ENCODE measurements around the gene SMIM41.
A peak's percentile ranks its signal among the peaks of the same experiment; 100 is the strongest.

SMIM41 gene

GRCh38 chr12:52148464-52149181, 69.1 kb downstream of the SMIM41 start:
- no peak for DNase-seq

GRCh38 chr12:52149182-52149641, 69.7 kb downstream of the SMIM41 start:
- no peak for DNase-seq

GRCh38 chr12:52149651-52150241, 70.2 kb downstream of the SMIM41 start:
- DNase-seq: no peak

- DNase-seq: no peak
Measured at GRCh38 chr12:52151153-52151836, 71.8 kb downstream of the SMIM41 start.

- DNase-seq: peak; percentile 55
Measured at GRCh38 chr12:52151837-52152783, 72.6 kb downstream of the SMIM41 start.

GRCh38 chr12:52152905-52153317, 73.4 kb downstream of the SMIM41 start:
- no peak for DNase-seq

- no peak for DNase-seq
Measured at GRCh38 chr12:52155048-52155868, 75.8 kb downstream of the SMIM41 start.

- no peak for DNase-seq
Measured at GRCh38 chr12:52156311-52156710, 76.8 kb downstream of the SMIM41 start.

GRCh38 chr12:52156757-52157565, 77.5 kb downstream of the SMIM41 start:
- peak; percentile 60 for DNase-seq

- no peak for DNase-seq
Measured at GRCh38 chr12:52157566-52158150, 78.2 kb downstream of the SMIM41 start.

Data from effector CD8-positive, alpha-beta T cell (primary cell).